Body of pancreas (tissue), 4 donors: ENCODE results near the gene PSMG4. TPM values are rescaled to one million over a fixed set of nuclear protein-coding genes. Genes with fewer than 3 reads are reported as not detected.

ENCODE experiments used
- ATAC-seq: fragments of 150-250 bp; one replicate; pipeline ENCODE4 v1.9.1; 2016
- DNase-seq, 4 donors: peaks; one replicate each; pipeline ENCODE4 v3.0.0-alpha.2; 2019
- H3K27ac ChIP-seq, 4 donors: fragments of 200-600 bp; sonication (generic); 1 replicate in 3 of 4; 2 replicates in 1 of 4; pipeline versions ENCODE4 v1.5.1 to v1.6.1; 2016 to 2019; ENCODE audit warnings: mild to moderate bottlenecking in 1 of 4, mixed read lengths in 1 of 4, moderate library complexity in 1 of 4
- H3K27me3 ChIP-seq, 2 donors: fragments of 200-600 bp; sonication (generic); one replicate each; pipeline ENCODE4 v1.6.0; 2016; ENCODE audit warnings: mild to moderate bottlenecking in 1 of 2
- H3K36me3 ChIP-seq, 2 donors: fragments of 200-600 bp; sonication (generic); replicated peaks in 1 of 2; 2 replicates each; pipeline ENCODE4 v1.5.1; 2016; ENCODE audit warnings: low read depth in 2 of 2; ENCODE audit not compliant: insufficient read depth in 1 of 2
- H3K4me1 ChIP-seq: fragments of 200-600 bp; sonication (generic); one replicate; pipeline ENCODE4 v1.6.0; 2016
- H3K4me3 ChIP-seq, 2 donors: fragments of 200-600 bp; sonication (generic); 1 replicate in 1 of 2; 2 replicates in 1 of 2; pipeline ENCODE4 v1.5.1; 2016 to 2019
- H3K9me3 ChIP-seq, 3 donors: fragments of 200-600 bp; sonication (generic); 1 replicate in 2 of 3; 2 replicates in 1 of 3; pipeline ENCODE4 v1.5.1; 2016
- POLR2A ChIP-seq, 3 donors: fragments of 450-650 bp; IDR thresholded peaks; one replicate each; pipeline ENCODE4 v1.6.1; 2016; ENCODE audit warnings: antibody characterized with exemption in 3 of 3, mild to moderate bottlenecking in 2 of 3
- WGBS, 2 donors: methylation state at CpG; one replicate each; pipeline ENCODE4 v1.1.5; 2017; 5-methylcytosine and 5-hydroxymethylcytosine counted together
- intact Hi-C: fragments of 100-400 bp; cut with DNase I; formaldehyde crosslinking; loops from one replicate; pipeline ENCODE4 v1.15.1; 2023
- total RNA-seq, 2 donors: library from RNA; depleted of rRNA; stranded (reverse); fragments of >200 nt; gene quantifications; one replicate each; pipeline ENCODE4 v1.1.0, GENCODE V29; 2016
- TF ChIP-seq, protein P1 (sequence below), 7 experiments: fragments of 450-650 bp in 4 of 7; fragments of 200-600 bp in 3 of 7; sonication (generic) in 3 of 7; IDR thresholded peaks; one replicate each; pipeline ENCODE4 v1.5.1; 2016 to 2019; ENCODE audit warnings: antibody characterized with exemption in 7 of 7

The PSMG4 gene
- total RNA-seq, 2 donors from 2014 or later = 10.9 to 11.2 TPM

GRCh38 chr6:3270258-3270657 lies 11.5 kb downstream of the PSMG4 start:
- Histone ChIP-seq H3K4me3 (no peak overlapping the region), H3K9me3 (no peaks in the 10 kb centered on the region), H3K36me3 (peaks cover 0 to 17% of the 10 kb centered on the region in 2 donors), H3K27ac (no peak overlapping the region), H3K27me3 (no peaks in the 10 kb centered on the region), H3K4me1 (no peaks in the 10 kb centered on the region)
- ATAC-seq (no peak), DNase-seq (no peak)
- intact Hi-C loops = no loop called here
- WGBS, 2 donors = 75 to 77% methylated on average over 11 to 15 of the region's 15 CpGs
- TF ChIP-seq, protein P1, sequence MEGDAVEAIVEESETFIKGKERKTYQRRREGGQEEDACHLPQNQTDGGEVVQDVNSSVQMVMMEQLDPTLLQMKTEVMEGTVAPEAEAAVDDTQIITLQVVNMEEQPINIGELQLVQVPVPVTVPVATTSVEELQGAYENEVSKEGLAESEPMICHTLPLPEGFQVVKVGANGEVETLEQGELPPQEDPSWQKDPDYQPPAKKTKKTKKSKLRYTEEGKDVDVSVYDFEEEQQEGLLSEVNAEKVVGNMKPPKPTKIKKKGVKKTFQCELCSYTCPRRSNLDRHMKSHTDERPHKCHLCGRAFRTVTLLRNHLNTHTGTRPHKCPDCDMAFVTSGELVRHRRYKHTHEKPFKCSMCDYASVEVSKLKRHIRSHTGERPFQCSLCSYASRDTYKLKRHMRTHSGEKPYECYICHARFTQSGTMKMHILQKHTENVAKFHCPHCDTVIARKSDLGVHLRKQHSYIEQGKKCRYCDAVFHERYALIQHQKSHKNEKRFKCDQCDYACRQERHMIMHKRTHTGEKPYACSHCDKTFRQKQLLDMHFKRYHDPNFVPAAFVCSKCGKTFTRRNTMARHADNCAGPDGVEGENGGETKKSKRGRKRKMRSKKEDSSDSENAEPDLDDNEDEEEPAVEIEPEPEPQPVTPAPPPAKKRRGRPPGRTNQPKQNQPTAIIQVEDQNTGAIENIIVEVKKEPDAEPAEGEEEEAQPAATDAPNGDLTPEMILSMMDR (IDR thresholded peaks at IDR 0.05) = no peak
- TF ChIP-seq POLR2A (IDR thresholded peaks at IDR 0.05) = no peak

- Histone ChIP-seq H3K27ac (no peak overlapping the region), H3K4me3 (no peak overlapping the region), H3K9me3 (no peaks in the 10 kb centered on the region), H3K4me1 (no peaks in the 10 kb centered on the region), H3K27me3 (no peaks in the 10 kb centered on the region), H3K36me3 (peaks cover 0 to 17% of the 10 kb centered on the region in 2 donors)
- intact Hi-C loops = no loop called here
- DNase-seq (no peak), ATAC-seq (no peak)
- TF ChIP-seq POLR2A (IDR thresholded peaks at IDR 0.05) = no peak
- WGBS, 2 donors = 83 to 90% methylated on average over 12 of the region's 13 CpGs
Measured at GRCh38 chr6:3271756-3272155, 13.0 kb downstream of the PSMG4 start.

DNA sequence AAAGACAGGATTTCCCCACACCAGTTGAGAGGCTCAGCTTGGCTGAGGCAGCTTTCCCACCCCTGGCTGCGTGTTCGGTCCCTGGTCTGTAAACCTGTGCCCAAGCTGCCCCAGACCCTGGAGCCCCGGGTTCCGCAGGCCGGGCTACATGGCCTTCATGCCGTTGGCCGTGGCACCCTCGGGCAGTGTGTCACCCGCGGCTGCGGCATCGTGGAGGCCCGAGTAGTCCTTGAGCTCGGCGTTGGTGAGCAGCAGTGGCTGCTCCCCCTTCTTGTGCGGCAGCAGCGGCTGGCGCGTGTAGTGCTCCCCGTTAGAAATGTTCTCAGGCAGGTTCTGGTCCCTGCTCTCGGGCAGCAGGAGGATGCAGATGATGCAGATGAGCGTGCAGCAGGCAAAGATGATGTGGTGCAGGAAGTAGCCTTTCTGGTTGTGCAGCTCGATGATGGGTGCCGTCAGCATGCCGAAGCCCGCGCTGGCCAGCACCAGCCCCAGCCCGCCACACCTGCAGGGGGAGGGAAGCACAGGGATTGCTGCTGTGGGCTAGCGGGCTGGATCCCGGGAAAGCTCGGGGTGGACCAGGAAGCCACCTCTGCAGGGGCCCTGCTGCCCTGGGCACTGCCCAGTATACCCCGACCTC lies 14.3 kb downstream of the PSMG4 start:
- H3K4me3 ChIP-seq = no peak overlapping the region
- H3K36me3 ChIP-seq = peaks cover 0 to 15% of the 10 kb centered on the region in 2 donors
- no peaks in the 10 kb centered on the region for H3K4me1 ChIP-seq
- H3K27ac ChIP-seq = no peak overlapping the region
- no peak for ATAC-seq
- H3K27me3 ChIP-seq = no peaks in the 10 kb centered on the region
- no peak for DNase-seq
- TF ChIP-seq POLR2A (IDR thresholded peaks at IDR 0.05) = no peak
- TF ChIP-seq, protein P1 (IDR thresholded peaks at IDR 0.05) = no peak
- intact Hi-C loops = no loop called here
- H3K9me3 ChIP-seq = no peaks in the 10 kb centered on the region
- 82 to 91% methylated on average over 13 to 27 of the region's 32 CpGs for WGBS, 2 donors

DNA sequence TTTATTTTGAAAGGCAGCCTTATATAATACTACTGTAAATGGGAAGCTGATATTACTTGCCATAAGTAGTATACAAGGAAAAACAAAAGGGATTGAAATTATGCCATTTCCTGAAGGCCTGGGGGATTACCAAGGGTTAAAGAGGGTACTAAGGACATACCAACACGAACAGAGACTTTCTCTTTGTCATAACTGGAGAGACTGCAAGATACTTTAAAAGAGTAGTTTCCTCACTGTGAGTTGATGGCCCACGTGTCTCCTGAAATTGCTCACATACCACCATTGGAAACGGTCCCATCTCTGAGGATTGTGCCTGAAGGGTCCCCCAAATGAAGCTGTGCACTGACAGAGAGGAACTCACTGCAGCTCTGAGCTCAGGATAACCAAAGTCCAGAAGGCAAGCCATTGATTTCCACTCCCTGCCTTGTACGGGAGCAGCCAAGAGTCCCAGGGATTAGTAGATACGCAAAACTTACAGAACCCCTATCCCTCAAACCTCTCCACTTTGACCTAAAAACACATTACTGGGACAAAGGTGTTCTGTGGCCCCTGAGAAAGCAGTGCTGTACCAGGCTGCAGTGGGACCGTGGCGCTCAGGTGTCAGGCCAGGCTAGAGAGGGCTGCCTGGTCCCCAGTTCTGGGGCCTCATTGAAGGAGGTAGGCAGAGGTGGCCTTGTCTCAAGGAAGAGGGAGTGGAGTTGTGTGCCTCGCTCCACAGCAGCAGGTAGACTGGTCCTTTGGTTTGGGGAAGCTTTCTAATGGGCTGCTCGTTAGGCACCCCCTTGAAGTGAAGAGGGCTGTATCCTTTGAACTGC lies 15.2 kb downstream of the PSMG4 start:
- no peak for ATAC-seq
- no peaks in the 10 kb centered on the region for H3K27me3 ChIP-seq
- H3K4me3 ChIP-seq = no peak overlapping the region
- DNase-seq = no peak
- no peak overlapping the region for H3K27ac ChIP-seq
- no peaks in the 10 kb centered on the region for H3K4me1 ChIP-seq
- no peak for TF ChIP-seq POLR2A (IDR thresholded peaks at IDR 0.05)
- TF ChIP-seq, protein P1 (IDR thresholded peaks at IDR 0.05) = no peak
- intact Hi-C loops = no loop called here
- 76 to 82% methylated on average over 7 to 9 of the region's 9 CpGs for WGBS, 2 donors
- H3K36me3 ChIP-seq = peaks cover 0 to 15% of the 10 kb centered on the region in 2 donors
- H3K9me3 ChIP-seq = no peaks in the 10 kb centered on the region
